Upper lobe of left lung (tissue), 4 donors: ENCODE measurements around the gene TMEM139.

Experiments used
- EP300 ChIP-seq, 4 donors: sonication (generic); formaldehyde crosslinking; IDR thresholded peaks; one replicate each; pipeline ENCODE4 v1.5.1; 2017; ENCODE audit warnings: antibody characterized with exemption in 4 of 4, control low read depth in 2 of 4
- POLR2A ChIP-seq, 4 donors: fragments of 450-650 bp; IDR thresholded peaks; one replicate each; pipeline ENCODE4 v1.5.1; 2016 to 2017; ENCODE audit warnings: antibody characterized with exemption in 4 of 4, mild to moderate bottlenecking in 2 of 4
- TF ChIP-seq, protein P1 (sequence below), 6 experiments: fragments of 450-650 bp in 4 of 6; fragments of 200-600 bp in 2 of 6; sonication (generic) in 2 of 6; IDR thresholded peaks; one replicate each; pipeline ENCODE4 v1.5.1; 2016 to 2019; ENCODE audit warnings: antibody characterized with exemption in 6 of 6

DNA sequence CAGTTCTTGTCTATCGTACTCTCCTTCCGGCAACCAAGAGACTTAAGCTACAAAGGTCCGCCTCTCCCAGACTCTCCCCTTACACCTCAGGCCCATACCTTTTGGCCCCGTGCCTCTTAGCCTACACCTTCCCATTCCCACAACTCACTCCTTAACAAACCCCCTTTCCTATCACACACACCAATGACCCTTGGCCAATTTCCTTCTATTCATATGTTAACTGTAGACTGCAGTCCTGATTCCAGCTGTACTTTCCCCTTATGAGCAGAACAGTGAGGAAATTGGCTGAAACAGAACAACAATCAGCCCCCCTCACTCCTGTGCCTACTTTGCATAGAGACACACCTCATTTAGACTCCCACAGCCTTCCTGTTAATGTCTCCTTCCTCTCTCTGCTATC lies 1.4 kb upstream of the TMEM139 start:
- TF ChIP-seq, protein P1, sequence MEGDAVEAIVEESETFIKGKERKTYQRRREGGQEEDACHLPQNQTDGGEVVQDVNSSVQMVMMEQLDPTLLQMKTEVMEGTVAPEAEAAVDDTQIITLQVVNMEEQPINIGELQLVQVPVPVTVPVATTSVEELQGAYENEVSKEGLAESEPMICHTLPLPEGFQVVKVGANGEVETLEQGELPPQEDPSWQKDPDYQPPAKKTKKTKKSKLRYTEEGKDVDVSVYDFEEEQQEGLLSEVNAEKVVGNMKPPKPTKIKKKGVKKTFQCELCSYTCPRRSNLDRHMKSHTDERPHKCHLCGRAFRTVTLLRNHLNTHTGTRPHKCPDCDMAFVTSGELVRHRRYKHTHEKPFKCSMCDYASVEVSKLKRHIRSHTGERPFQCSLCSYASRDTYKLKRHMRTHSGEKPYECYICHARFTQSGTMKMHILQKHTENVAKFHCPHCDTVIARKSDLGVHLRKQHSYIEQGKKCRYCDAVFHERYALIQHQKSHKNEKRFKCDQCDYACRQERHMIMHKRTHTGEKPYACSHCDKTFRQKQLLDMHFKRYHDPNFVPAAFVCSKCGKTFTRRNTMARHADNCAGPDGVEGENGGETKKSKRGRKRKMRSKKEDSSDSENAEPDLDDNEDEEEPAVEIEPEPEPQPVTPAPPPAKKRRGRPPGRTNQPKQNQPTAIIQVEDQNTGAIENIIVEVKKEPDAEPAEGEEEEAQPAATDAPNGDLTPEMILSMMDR (IDR thresholded peaks at IDR 0.05): no peak
- TF ChIP-seq POLR2A (IDR thresholded peaks at IDR 0.05) (no peak), EP300 (IDR thresholded peaks at IDR 0.05) (no peak)
